H9 (cell line): ENCODE data around the gene ENOSF1. TPM values are rescaled to one million over a fixed set of nuclear protein-coding genes. Genes with fewer than 3 reads are reported as not detected.

Experiments
- DNase-seq: peaks from one replicate; pipeline ENCODE4 v3.0.0-alpha.2; 2017
- H2AFZ ChIP-seq: one replicate; pipeline ENCODE4 v1.6.1; 2013; ENCODE audit warnings: mild to moderate bottlenecking, low read length, control low read depth, moderate library complexity
- H2AK5ac ChIP-seq: 2 replicates; pipeline ENCODE4 v1.6.1; 2013; ENCODE audit warnings: low read length, control low read depth, mixed read lengths; ENCODE audit not compliant: insufficient read length
- H2BK120ac ChIP-seq: one replicate; pipeline ENCODE4 v1.6.1; 2013; ENCODE audit warnings: low read depth, mild to moderate bottlenecking, low read length, control low read depth, inconsistent platforms; ENCODE audit not compliant: poor library complexity, severe bottlenecking
- H2BK12ac ChIP-seq: 2 replicates; pipeline ENCODE4 v1.6.1; 2013; ENCODE audit warnings: low read length, control low read depth, mixed read lengths, low read depth; ENCODE audit not compliant: insufficient read length
- H2BK15ac ChIP-seq: 2 replicates; pipeline ENCODE4 v1.6.1; 2013; ENCODE audit warnings: low read depth, low read length, control low read depth
- H2BK20ac ChIP-seq: one replicate; pipeline ENCODE4 v1.6.1; 2013; ENCODE audit warnings: low read depth, mild to moderate bottlenecking, low read length, control low read depth, inconsistent platforms; ENCODE audit not compliant: poor library complexity, severe bottlenecking
- H2BK5ac ChIP-seq: 2 replicates; pipeline ENCODE4 v1.6.1; 2013; ENCODE audit warnings: low read length, control low read depth, mixed read lengths; ENCODE audit not compliant: insufficient read length
- H3K14ac ChIP-seq: 2 replicates; pipeline ENCODE4 v1.6.1; 2013; ENCODE audit warnings: low read length, control low read depth; ENCODE audit not compliant: insufficient read depth
- H3K18ac ChIP-seq: 2 replicates; pipeline ENCODE4 v1.6.1; 2013; ENCODE audit warnings: low read depth, mild to moderate bottlenecking, mixed read lengths, low read length, control low read depth; ENCODE audit not compliant: insufficient read length
- H3K23ac ChIP-seq: 2 replicates; pipeline ENCODE4 v1.6.1; 2013; ENCODE audit warnings: low read length, control low read depth, mixed read lengths, low read depth; ENCODE audit not compliant: insufficient read length
- H3K23me2 ChIP-seq: 2 replicates; pipeline ENCODE4 v1.6.1; 2013; ENCODE audit warnings: low read depth, mild to moderate bottlenecking, mixed read lengths, low read length, control low read depth; ENCODE audit not compliant: insufficient read length, poor library complexity, severe bottlenecking
- H3K27ac ChIP-seq: 2 replicates; pipeline ENCODE4 v1.5.1; 2013; ENCODE audit warnings: low read length, control low read depth, mixed read lengths, low read depth; ENCODE audit not compliant: insufficient read length
- H3K27me3 ChIP-seq: 2 replicates; pipeline ENCODE4 v1.6.1; 2013; ENCODE audit warnings: low read length, control low read depth, inconsistent platforms; ENCODE audit not compliant: insufficient read depth
- H3K4ac ChIP-seq: 2 replicates; pipeline ENCODE4 v1.6.1; 2013; ENCODE audit warnings: low read depth, mild to moderate bottlenecking, control low read depth, inconsistent platforms, low read length, moderate library complexity
- H3K4me1 ChIP-seq: 2 replicates; pipeline ENCODE4 v1.6.1; 2013; ENCODE audit warnings: low read length, control low read depth, inconsistent platforms; ENCODE audit not compliant: insufficient read depth
- H3K4me2 ChIP-seq: 2 replicates; pipeline ENCODE4 v1.6.1; 2013; ENCODE audit warnings: low read length, control low read depth, mixed read lengths; ENCODE audit not compliant: insufficient read length, insufficient read depth
- H3K56ac ChIP-seq: 2 replicates; pipeline ENCODE4 v1.6.1; 2013; ENCODE audit warnings: low read depth, mild to moderate bottlenecking, mixed read lengths, low read length, control low read depth; ENCODE audit not compliant: insufficient read length
- H3K79me1 ChIP-seq: 2 replicates; pipeline ENCODE4 v1.6.1; 2013; ENCODE audit warnings: low read depth, mild to moderate bottlenecking, moderate library complexity, low read length, control low read depth, inconsistent platforms; ENCODE audit not compliant: insufficient read depth, poor library complexity, severe bottlenecking
- H3K79me2 ChIP-seq: 2 replicates; pipeline ENCODE4 v1.6.1; 2013; ENCODE audit warnings: low read length, control low read depth, inconsistent platforms; ENCODE audit not compliant: insufficient read depth
- H3K9ac ChIP-seq: 2 replicates; pipeline ENCODE4 v1.6.1; 2013; ENCODE audit warnings: low read length, control low read depth, mixed read lengths; ENCODE audit not compliant: insufficient read length; ENCODE audit errors: extremely low read depth
- H3K9me3 ChIP-seq: one replicate; pipeline ENCODE4 v1.6.1; 2013; ENCODE audit warnings: low read depth, low read length, inconsistent platforms; ENCODE audit not compliant: control insufficient read depth
- H3T11ph ChIP-seq: one replicate; pipeline ENCODE4 v1.6.1; 2013; ENCODE audit warnings: mild to moderate bottlenecking, low read length, control low read depth, inconsistent platforms
- H4K20me1 ChIP-seq: one replicate; pipeline ENCODE4 v1.6.1; 2013; ENCODE audit not compliant: control insufficient read depth, insufficient read length, insufficient read depth
- H4K5ac ChIP-seq: 2 replicates; pipeline ENCODE4 v1.6.1; 2013; ENCODE audit warnings: low read depth, mild to moderate bottlenecking, mixed read lengths, low read length, control low read depth; ENCODE audit not compliant: insufficient read length
- H4K8ac ChIP-seq: replicated peaks from 2 replicates; pipeline ENCODE4 v1.6.1; 2013; ENCODE audit warnings: low read length, control low read depth, mixed read lengths, low read depth; ENCODE audit not compliant: insufficient read length
- H4K91ac ChIP-seq: 2 replicates; pipeline ENCODE4 v1.6.1; 2013; ENCODE audit warnings: low read depth, mild to moderate bottlenecking, moderate library complexity, mixed read lengths, low read length, control low read depth; ENCODE audit not compliant: insufficient read length
- H3K27ac Mint-ChIP-seq, 3 experiments: 2 replicates in 2 of 3; 3 replicates in 1 of 3; pipeline ENCODE4 v1.8.0; 2020 to 2021; ENCODE audit warnings: mixed read lengths in 3 of 3, mild to moderate bottlenecking in 1 of 3, moderate library complexity in 1 of 3
- H3K27me3 Mint-ChIP-seq: 2 replicates; pipeline ENCODE4 v1.8.0; 2021; ENCODE audit warnings: low read depth, mild to moderate bottlenecking, moderate library complexity, mixed read lengths
- H3K36me3 Mint-ChIP-seq, 3 experiments: 2 replicates in 2 of 3; 3 replicates in 1 of 3; pipeline ENCODE4 v1.8.0; 2020 to 2021; ENCODE audit warnings: low read depth in 3 of 3, mixed read lengths in 3 of 3; ENCODE audit not compliant: insufficient read depth in 1 of 3
- H3K4me1 Mint-ChIP-seq, 2 experiments: 2 replicates each; pipeline ENCODE4 v1.8.0; 2020; ENCODE audit warnings: mixed read lengths in 2 of 2
- H3K4me3 Mint-ChIP-seq, 2 experiments: 2 replicates in 1 of 2; 3 replicates in 1 of 2; pipeline ENCODE4 v1.8.0; 2020 to 2021; ENCODE audit warnings: mild to moderate bottlenecking in 2 of 2, mixed read lengths in 2 of 2, moderate library complexity in 1 of 2
- H3K9me3 Mint-ChIP-seq, 2 experiments: 2 replicates in 1 of 2; 3 replicates in 1 of 2; pipeline ENCODE4 v1.8.0; 2020; ENCODE audit warnings: mild to moderate bottlenecking in 2 of 2, mixed read lengths in 2 of 2, moderate library complexity in 1 of 2
- WGBS: extraction: QIAGEN DNeasy Blood & Tissue Kit; methylation state at CpG from one replicate; pipeline ENCODE4 v1.1.7; 2013; ENCODE audit warnings: missing lambda C conversion rate, low lambda C conversion rate, mixed read lengths; ENCODE audit not compliant: insufficient read length; ENCODE audit errors: extremely low coverage; 5-methylcytosine and 5-hydroxymethylcytosine counted together
- total RNA-seq: library from RNA; stranded (reverse); gene quantifications from 2 replicates; pipeline ENCODE4 v1.2.1, GENCODE V29; 2021
- TF ChIP-seq, protein P1 (sequence below): fragments of 200-600 bp; sonication (generic); conservative IDR thresholded peaks from 3 replicates; pipeline ENCODE4 v1.8.0; 2021; ENCODE audit warnings: antibody characterized with exemption, mild to moderate bottlenecking

The ENOSF1 gene
- total RNA-seq, 1 experiment from 2014 or later: 40.3 TPM

DNA sequence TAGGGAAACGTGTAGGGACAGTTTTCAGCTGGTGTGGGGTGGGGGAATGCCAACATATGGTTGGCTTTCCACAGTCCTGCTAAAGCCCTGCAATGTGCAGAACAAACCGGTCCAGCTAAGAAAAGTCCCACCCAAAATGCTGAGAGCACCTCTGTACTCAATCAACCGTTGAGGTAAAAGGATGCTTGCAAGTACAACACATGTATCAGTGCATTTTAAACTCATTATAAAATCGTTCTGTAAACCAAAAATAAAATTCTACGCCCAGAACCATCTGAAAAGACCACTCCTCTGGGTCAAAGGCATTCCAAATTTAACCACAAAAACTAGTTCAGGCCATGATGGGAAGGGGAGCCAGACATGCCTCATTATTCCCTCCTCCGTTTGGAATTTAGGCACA, 57.0 kb downstream of the ENOSF1 start:
- Histone ChIP-seq H3K79me1 (peaks cover 3% of the 10 kb centered on the region), H3K9me3 (no peaks in the 10 kb centered on the region), H3K4me2 (no peak overlapping the region), H2BK5ac (no peak overlapping the region), H3K56ac (no peak overlapping the region), H3K4ac (no peak overlapping the region), H3K27me3 (no peaks in the 10 kb centered on the region), H3K27ac (no peak overlapping the region), H2BK12ac (no peak overlapping the region), H2BK20ac (no peak overlapping the region), H3K14ac (no peak overlapping the region), H2AFZ (no peak overlapping the region), H4K5ac (no peak overlapping the region), H3K18ac (no peak overlapping the region), H3T11ph (no peak overlapping the region), H2AK5ac (no peak overlapping the region), H3K79me2 (no peaks in the 10 kb centered on the region; the same call in 1 of the 2 replicates), H3K23ac (no peak overlapping the region), H4K20me1 (no peaks in the 10 kb centered on the region), H3K9ac (no peak overlapping the region), H3K23me2 (peaks cover 8% of the 10 kb centered on the region), H4K8ac (no peak overlapping the region), H3K4me1 (no peaks in the 10 kb centered on the region; the same call in 1 of the 2 replicates), H4K91ac (no peak overlapping the region), H2BK15ac (no peak overlapping the region), H2BK120ac (no peak overlapping the region)
- WGBS: no CpG with 5 or more reads among the region's 6 CpGs
- no peaks in the 10 kb centered on the region; a peak in 1 of 5 replicates for H3K9me3 Mint-ChIP-seq
- TF ChIP-seq, protein P1, sequence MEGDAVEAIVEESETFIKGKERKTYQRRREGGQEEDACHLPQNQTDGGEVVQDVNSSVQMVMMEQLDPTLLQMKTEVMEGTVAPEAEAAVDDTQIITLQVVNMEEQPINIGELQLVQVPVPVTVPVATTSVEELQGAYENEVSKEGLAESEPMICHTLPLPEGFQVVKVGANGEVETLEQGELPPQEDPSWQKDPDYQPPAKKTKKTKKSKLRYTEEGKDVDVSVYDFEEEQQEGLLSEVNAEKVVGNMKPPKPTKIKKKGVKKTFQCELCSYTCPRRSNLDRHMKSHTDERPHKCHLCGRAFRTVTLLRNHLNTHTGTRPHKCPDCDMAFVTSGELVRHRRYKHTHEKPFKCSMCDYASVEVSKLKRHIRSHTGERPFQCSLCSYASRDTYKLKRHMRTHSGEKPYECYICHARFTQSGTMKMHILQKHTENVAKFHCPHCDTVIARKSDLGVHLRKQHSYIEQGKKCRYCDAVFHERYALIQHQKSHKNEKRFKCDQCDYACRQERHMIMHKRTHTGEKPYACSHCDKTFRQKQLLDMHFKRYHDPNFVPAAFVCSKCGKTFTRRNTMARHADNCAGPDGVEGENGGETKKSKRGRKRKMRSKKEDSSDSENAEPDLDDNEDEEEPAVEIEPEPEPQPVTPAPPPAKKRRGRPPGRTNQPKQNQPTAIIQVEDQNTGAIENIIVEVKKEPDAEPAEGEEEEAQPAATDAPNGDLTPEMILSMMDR: no peak
- DNase-seq: no peak
- peak overlapping the region; percentile 34 to 44; a peak in 2 of 5 replicates for H3K4me3 Mint-ChIP-seq
- H3K27me3 Mint-ChIP-seq: peaks cover 1% of the 10 kb centered on the region; the same call in 1 of the 2 replicates
- peaks cover 38 to 41% of the 10 kb centered on the region in 2 experiments for H3K4me1 Mint-ChIP-seq
- H3K27ac Mint-ChIP-seq: no peak overlapping the region
- peaks cover 17 to 22% (median 18%) of the 10 kb centered on the region in 3 experiments for H3K36me3 Mint-ChIP-seq
